ENCODE measurements around the gene SKIL. TPM values are rescaled to one million over a fixed set of nuclear protein-coding genes. Genes with fewer than 3 reads are reported as not detected.

The SKIL gene
- total RNA-seq, 4 donors from 2014 or later = 31.1 to 49.4 (median 33.3) TPM

GRCh38 chr3:170323331-170323730 lies 34.2 kb upstream of the SKIL start:
- TF ChIP-seq CTCF (IDR thresholded peaks at IDR 0.05; ENCODE audit: low read depth) = no peak

- no peak for TF ChIP-seq CTCF (IDR thresholded peaks at IDR 0.05; ENCODE audit: low read depth)
Observed at GRCh38 chr3:170324962-170325361, 32.6 kb upstream of the SKIL start.

GRCh38 chr3:170327040-170327808 lies 30.3 kb upstream of the SKIL start:
- TF ChIP-seq CTCF (IDR thresholded peaks at IDR 0.05; ENCODE audit: low read depth) = no peak

GRCh38 chr3:170330366-170330765 lies 27.1 kb upstream of the SKIL start:
- no peak for TF ChIP-seq CTCF (IDR thresholded peaks at IDR 0.05; ENCODE audit: low read depth)

- TF ChIP-seq CTCF (IDR thresholded peaks at IDR 0.05; ENCODE audit: low read depth) = no peak
Observed at GRCh38 chr3:170331143-170331542, 26.4 kb upstream of the SKIL start.

GRCh38 chr3:170337420-170337819 lies 20.1 kb upstream of the SKIL start:
- TF ChIP-seq CTCF (IDR thresholded peaks at IDR 0.05; ENCODE audit: low read depth) = no peak

GRCh38 chr3:170338690-170339340 lies 18.7 kb upstream of the SKIL start:
- no peak for TF ChIP-seq CTCF (IDR thresholded peaks at IDR 0.05; ENCODE audit: low read depth)

Data from subcutaneous adipose tissue (tissue), 4 donors.